ENCODE data around the gene CEP112.
A peak's percentile ranks its signal among the peaks of the same experiment; 100 is the strongest.

The CEP112 gene

GRCh38 chr17:65618516-65618915 is 573.4 kb downstream of the CEP112 start:
- DNase-seq = no peak

DNA sequence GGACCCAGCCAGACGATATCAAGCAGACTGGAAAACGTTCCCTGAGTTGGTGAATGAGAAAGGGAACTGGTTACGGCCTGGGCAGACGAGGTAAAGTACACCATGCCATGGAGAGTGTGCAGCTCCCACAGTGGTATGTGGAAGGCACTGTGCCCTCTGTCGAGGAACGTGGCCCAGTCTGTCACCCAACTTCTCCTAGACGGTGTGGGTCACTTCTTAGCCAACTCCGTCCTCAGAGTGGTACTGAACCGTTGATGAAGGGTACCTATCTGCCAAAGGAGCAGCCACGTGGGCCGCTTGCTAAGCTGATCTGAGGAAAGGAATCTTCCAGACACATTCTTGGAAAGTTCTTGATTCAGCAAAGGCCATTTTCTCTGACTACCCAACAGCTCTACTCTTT is 574.4 kb downstream of the CEP112 start:
- no peak for DNase-seq

- DNase-seq = peak; percentile 27
Observed at GRCh38 chr17:65609749-65610148, 582.2 kb downstream of the CEP112 start.

DNA sequence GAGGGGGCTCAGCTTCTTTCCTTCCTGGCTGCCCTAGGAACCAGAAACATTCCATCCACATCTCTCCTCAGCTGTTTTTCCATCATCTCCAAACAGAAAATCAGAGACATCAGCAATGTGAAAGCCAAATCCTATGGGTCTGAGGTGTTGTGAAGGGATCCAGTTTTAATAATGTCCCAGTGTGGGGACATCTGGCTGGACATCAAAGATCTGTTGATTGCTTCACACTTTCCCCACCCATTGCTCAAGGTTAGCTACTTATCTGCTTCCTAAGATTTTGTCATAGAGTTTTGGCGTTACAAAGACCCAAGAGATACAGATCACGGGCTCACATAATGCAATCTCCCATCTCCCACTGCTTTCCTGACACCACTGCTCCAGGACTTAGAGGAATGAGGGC is 582.6 kb downstream of the CEP112 start:
- no peak for DNase-seq

DNA sequence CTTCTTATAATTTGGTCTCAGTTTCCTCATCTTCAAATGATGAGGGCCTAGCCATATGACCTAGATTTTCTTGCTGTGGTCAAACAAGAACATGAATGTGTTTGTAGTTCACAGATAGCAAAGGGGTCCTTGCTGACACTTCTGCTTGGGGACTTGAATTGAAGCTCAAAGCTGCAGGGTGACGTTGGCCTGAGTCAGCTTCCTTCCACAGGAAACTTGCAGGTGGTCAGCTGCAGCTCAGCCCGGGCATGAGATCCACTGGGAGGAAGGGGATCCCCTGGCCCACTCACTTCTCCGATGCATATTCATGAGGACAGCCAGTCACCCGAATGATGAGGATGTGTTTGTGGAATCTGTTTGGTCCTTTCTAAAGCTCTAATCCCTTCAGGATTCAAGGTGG is 587.9 kb downstream of the CEP112 start:
- no peak for DNase-seq

- no peak for DNase-seq
Observed at GRCh38 chr17:65601881-65602280, 590.1 kb downstream of the CEP112 start.

DNA sequence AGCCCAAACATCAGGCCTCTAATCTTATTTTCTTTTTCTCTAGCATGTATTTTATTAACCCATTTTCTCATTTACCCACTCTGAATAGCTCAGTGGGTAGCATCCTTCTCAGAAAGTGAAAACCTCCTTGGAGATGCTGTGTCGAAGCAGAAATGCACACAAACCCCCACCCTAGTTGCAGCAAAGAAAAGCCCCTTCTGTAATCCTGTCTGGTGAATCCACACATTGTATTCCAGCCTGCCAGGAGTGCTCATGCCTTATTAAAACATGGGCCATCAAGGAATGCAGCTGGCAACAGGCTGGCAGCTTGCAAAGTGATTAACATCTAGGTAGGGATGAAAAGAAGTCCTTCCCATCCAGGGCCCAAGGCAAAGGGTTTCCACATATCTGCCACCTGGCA is 590.8 kb downstream of the CEP112 start:
- no peak for DNase-seq

DNA sequence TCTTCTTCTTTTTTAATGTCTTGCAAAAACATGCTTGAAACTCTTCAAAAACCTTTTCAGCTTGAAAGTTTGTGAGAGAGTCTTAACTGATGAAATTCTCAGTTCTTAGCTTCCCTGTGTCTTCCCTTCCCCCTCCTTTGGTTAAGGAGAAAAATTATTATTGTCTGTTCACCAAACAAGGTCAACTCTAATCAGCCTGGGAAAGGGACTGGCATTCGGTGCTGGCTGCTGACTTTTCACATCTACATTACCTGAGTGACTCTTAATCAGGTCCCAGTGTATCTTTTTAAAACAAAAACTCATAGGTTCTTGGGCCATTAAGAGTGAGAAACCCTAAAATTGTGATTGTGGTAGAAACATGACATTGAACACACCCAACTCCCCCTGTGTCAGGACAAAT is 591.4 kb downstream of the CEP112 start:
- no peak for DNase-seq

DNA sequence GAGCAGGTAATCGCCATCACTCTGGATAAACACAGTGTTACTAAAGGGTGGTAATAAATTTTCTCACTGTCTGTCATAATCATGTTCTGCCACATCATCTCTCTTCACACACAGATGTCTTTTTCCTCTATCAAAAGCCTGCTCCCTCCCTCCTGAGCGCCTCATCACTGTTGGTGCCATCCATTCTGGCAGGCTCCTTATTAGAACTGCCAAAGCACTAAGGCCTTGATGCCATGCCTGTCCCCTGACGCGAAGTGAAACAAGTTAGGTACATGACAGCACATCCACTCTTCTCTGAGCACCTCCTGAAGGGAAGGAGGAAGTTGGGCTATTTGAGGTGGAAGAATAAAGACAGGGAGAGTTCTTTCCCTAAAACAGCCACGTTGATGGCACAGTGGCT is 592.3 kb downstream of the CEP112 start:
- DNase-seq = no peak

GRCh38 chr17:65598746-65599145 is 593.2 kb downstream of the CEP112 start:
- no peak for DNase-seq

DNA sequence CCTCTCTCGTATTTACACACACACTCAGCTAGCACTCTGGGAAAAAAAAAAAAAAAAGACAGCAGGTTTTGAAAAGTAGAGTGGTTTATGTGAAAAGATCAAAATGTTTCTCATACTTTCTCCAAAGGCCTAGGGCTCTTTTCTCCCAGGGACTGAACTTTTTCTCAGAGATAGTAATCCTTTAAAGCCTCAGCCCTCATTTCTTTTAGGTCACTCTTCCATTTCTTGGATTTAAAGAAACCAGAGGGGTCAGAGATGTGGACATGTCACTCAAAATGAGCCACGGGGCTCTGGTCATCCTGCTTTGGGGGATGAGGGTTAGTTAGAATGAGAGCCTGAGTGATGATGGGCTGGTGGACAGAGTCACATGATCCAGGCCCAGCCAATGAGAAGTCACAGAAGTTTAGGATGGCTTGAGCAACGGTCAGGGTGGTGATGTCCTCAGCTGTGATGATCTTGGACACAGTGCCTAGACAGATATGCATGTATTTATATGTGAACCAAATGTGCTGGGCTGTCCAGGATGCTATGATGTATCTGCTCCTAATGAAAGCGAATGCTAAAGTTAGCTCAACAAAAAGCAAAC is 596.8 kb downstream of the CEP112 start:
- DNase-seq = no peak

- DNase-seq = no peak
Observed at GRCh38 chr17:65593855-65594845, 597.8 kb downstream of the CEP112 start.

DNA sequence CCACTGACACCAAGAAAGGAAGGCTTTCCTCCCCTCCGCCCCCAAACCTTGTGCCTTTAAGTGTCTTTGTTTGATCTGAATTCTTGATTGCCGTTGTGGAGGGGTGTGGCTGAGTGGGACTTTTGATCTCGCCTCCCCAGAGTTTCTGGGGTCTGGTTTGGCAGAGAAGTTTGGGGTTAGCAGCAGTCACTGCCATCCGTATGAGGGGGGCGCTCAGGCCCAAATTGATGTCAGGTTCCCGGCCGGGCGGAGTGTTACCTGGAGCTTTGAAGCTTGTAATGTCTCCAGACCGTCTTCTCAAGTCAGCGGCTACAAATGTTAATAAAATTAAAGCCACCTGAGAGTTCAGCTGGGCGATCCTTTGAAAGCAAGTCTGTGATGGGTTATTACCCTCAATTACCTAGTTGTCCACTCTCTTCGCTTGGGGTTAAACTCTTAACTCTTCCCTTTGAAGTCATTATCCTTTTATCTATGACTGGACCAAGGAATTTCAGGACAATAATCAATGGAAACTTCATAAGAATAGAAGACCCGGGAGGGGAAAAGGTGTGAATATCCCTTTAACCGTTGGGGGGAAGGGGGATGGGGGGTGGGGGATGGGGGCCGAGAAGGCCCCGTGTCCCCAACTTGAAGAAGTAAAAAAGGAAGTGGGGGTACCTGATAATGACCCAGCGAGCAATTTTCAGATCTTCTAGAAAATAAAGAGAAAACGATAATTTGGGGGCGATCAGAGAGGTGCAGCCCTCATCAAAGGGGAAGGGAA is 598.7 kb downstream of the CEP112 start:
- no peak for DNase-seq

DNA sequence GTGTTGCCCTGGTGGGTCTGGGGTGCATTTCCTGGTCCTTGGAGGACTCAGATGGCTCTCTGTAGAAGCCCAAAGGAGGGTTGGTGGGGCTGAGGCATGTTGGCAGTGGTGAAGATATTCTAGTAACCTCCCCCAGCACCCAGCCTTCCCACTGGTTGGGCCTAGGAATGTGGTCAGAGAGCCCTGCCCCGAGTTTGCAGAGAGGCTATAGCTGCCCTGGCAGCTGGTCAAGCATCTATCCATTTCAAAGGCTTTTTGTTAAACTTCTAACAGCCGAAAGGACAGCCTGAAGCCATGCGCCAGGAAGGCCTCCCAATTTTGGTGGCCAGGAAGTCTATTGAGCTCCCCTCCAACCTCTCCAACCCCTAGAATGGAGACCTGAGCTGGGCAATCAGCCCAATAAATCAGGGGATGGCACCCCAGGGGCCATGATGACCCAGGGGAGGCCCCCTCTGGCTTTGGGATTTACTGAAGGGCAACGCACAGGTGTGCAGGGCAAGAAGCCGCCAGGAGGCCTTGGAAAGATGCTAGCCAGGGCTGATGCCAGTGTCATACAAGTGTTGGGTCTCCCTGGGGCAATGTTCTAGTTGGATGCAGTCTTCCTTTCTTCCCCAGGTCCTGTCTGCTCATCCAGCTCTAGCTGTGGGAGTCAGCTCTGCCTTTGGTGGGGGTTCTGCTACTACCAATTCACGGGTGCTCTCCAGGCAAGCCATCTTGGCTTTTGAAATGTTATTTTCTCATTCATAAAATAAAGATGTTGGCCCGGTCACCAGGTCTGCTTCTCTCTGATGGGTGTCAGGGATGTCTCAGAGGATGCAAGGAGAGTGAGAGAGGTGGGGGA is 599.6 kb downstream of the CEP112 start:
- no peak for DNase-seq

- DNase-seq = no peak
Observed at GRCh38 chr17:65589321-65589720, 602.6 kb downstream of the CEP112 start.

DNA sequence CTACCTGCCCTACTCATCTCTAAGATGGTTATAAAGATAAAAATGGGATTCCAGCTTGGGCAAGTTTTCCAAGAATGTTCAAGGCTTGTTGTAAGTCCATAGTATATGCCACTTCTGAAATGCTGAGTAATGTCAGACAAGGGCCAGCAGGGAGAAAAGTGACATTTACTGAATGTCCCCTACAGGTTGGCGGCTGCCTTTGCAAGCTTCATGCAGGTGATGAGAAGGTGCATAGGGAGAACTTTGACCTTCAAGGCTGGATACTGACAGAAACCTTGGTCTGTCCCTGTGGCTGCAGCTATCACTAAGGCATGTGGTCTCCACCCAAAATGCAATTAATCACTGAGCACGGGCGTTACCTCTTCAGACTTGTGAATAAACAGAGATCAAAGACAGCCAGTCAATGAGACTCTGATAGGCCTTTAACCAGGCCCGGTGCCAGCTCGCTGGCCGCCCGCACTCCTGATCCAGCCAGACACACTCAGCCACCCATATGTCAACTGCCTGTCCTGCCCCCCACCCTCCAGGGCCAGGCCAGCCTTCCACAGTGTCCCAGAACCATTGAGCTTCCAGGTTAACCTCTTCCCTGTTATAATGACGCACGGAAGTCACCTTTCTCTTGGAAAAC is 603.6 kb downstream of the CEP112 start:
- DNase-seq = no peak

GRCh38 chr17:65587534-65588180 is 604.3 kb downstream of the CEP112 start:
- DNase-seq = no peak

DNA sequence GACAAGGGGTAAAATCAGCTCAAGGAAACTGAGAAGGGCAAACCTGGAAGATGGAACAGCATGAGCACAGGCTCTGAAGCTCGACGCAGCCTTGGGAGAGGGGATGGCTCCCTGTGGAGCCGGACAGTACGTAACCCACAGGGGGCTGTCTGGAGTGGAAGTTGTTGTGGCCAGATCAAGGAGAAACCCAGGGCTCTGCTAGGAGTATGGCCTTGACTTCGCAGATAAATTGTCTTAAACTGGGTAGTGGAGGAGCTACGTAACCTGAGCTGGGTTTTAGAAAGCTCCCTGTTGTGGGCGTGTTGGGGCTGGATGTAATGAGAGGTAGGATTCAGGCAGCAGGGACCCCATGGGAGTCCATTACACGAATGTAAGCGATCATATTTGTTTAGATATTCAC is 605.0 kb downstream of the CEP112 start:
- DNase-seq = no peak

Measured in activated effector memory CD4-positive, alpha-beta T cell treated with anti-CD3 and anti-CD28 coated beads, Interleukin-2, amount 50 U/mL, for 16 hours (primary cell).